ENCODE measurements around the gene ADGRL1. TPM values are rescaled to one million over a fixed set of nuclear protein-coding genes. Genes with fewer than 3 reads are reported as not detected.

The ADGRL1 gene
- total RNA-seq, 4 donors from 2014 or later = 0.76 to 3.5 (median 1.2) TPM

DNA sequence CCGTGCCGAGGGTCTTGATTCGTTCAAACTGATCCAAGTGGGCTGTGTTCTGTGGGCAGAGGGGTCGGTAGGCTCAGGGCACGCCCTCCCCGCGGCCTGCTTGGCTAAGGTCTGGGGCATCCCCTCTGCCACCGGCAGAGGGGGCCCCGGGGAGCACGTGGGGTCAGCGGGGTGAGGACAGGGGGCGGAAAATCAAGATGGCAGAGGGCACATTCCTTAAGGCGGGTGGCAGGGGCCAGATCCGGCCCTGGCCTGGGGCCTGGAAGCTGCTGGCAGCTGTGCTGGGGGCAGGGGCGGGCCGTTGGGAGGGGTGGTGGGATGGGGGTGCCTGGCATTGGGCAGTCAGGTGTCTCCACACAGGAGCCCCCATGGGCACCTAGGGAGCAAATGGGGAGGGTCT is 99.1 kb downstream of the ADGRL1 start:
- Histone ChIP-seq H3K36me3 (peaks cover 0 to 36% of the 10 kb centered on the region in 2 donors), H3K4me1 (peaks cover 25 to 41% of the 10 kb centered on the region in 2 donors), H3K4me3 (no peak overlapping the region), H3K27me3 (no peaks in the 10 kb centered on the region), H3K27ac (peak overlapping the region; percentile 79 to 97 (median 86)), H3K9me3 (no peaks in the 10 kb centered on the region)
- TF ChIP-seq POLR2A (IDR thresholded peaks at IDR 0.05) = no peak
- TF ChIP-seq, protein P1, sequence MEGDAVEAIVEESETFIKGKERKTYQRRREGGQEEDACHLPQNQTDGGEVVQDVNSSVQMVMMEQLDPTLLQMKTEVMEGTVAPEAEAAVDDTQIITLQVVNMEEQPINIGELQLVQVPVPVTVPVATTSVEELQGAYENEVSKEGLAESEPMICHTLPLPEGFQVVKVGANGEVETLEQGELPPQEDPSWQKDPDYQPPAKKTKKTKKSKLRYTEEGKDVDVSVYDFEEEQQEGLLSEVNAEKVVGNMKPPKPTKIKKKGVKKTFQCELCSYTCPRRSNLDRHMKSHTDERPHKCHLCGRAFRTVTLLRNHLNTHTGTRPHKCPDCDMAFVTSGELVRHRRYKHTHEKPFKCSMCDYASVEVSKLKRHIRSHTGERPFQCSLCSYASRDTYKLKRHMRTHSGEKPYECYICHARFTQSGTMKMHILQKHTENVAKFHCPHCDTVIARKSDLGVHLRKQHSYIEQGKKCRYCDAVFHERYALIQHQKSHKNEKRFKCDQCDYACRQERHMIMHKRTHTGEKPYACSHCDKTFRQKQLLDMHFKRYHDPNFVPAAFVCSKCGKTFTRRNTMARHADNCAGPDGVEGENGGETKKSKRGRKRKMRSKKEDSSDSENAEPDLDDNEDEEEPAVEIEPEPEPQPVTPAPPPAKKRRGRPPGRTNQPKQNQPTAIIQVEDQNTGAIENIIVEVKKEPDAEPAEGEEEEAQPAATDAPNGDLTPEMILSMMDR (IDR thresholded peaks at IDR 0.05 in 4 of 5, conservative IDR thresholded peaks at IDR 0.05 in 1 of 5) = no peak
- ATAC-seq (peak in 1 of 2 donors; percentile 7), DNase-seq (no peak)
- intact Hi-C loops (cut with DNase I; ENCODE audit: low total_unique reads) (loop anchor here (2.0 kb wide), 1 partner anchor 16 kb away; the partner anchor contains the start of gene SAMD1), in situ Hi-C loops (cut with MboI; ENCODE audit: low sequenced_read_pairs in 4 of 4) (no loop called here)

DNA sequence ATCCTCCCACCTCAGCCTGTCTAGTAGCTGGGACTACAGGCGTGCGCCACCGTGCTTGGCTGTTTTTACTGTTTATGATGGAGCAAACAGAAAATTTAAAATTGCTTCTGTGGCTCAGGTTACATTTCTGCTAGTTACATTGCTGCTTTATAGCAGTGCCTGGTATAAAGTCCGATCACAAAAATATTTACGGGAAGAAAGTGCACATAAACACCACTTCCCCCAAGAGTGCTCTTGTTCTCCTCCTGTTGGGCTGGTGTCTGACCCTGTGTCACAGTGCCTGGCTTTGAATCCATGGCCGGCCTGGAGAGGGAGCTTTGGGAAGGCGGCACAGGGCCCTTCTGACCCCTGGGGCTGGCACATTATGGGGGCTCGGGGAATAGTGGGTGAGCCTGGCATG is 100.3 kb downstream of the ADGRL1 start:
- in situ Hi-C loops (cut with MboI; ENCODE audit: low sequenced_read_pairs in 4 of 4) = no loop called here
- H3K27me3 ChIP-seq = no peaks in the 10 kb centered on the region
- DNase-seq = no peak
- no peaks in the 10 kb centered on the region for H3K9me3 ChIP-seq
- TF ChIP-seq, protein P1 (IDR thresholded peaks at IDR 0.05 in 4 of 5, conservative IDR thresholded peaks at IDR 0.05 in 1 of 5) = no peak
- no peak for TF ChIP-seq POLR2A (IDR thresholded peaks at IDR 0.05)
- peaks cover 20 to 37% of the 10 kb centered on the region in 2 donors for H3K4me1 ChIP-seq
- H3K27ac ChIP-seq = peak overlapping the region in 3 of 4 donors; percentile 79 to 97 (median 81)
- no peak for ATAC-seq
- intact Hi-C loops (cut with DNase I; ENCODE audit: low total_unique reads) = loop anchor here (2.0 kb wide), 1 partner anchor 15 kb away; the partner anchor contains the start of gene SAMD1
- H3K4me3 ChIP-seq = no peak overlapping the region
- H3K36me3 ChIP-seq = peaks cover 0 to 47% of the 10 kb centered on the region in 2 donors

DNA sequence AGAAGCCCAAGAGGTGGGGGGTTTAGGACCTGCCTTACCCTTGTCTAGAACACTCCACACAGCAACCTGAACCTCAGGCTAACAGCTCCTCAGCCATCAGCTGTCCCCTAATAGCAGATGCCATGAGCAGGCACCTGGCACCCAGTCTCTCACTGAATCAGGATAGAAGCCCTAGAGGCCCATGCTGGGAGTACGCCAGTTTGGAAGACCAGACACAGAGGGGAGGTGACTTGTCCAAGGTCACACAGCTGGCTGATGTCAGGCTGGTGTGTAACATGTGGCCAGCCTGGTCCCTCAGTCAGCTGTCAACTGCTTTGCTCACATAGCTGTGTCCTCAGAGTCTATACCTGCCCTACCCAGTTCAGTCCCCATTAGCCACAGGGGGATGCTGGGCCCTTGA is 102.7 kb downstream of the ADGRL1 start:
- TF ChIP-seq, protein P1 (IDR thresholded peaks at IDR 0.05 in 4 of 5, conservative IDR thresholded peaks at IDR 0.05 in 1 of 5) = no peak
- no peak for TF ChIP-seq POLR2A (IDR thresholded peaks at IDR 0.05)
- peaks cover 0 to 70% of the 10 kb centered on the region in 2 donors for H3K36me3 ChIP-seq
- H3K27ac ChIP-seq = peak overlapping the region in 1 of 4 donors; percentile 21
- no peak for ATAC-seq
- in situ Hi-C loops (cut with MboI; ENCODE audit: low sequenced_read_pairs in 4 of 4) (no loop called here), intact Hi-C loops (cut with DNase I; ENCODE audit: low total_unique reads) (no loop called here)
- DNase-seq = no peak
- no peaks in the 10 kb centered on the region for H3K9me3 ChIP-seq
- H3K4me1 ChIP-seq = peaks cover 17 to 20% of the 10 kb centered on the region in 2 donors
- no peaks in the 10 kb centered on the region for H3K27me3 ChIP-seq
- no peak overlapping the region for H3K4me3 ChIP-seq

DNA sequence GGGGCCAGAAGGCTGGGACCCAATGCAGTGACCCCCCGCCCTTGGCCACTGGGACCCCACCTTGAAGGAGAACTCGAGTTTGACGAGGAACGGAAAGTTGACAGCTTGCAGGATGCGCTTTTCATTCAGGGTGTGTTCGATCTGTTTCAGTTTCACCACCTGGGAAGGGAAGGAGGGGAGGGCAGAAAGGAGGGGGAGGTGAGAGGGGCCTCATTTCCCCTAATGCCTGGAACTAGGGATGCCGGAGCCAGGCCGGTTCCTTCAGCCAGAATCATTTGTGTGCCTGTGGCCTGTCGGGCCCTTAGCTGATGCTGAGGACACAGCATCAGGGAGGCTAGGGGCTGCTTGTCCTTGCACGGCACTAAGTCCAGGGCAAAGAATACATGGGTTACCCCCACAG is 103.2 kb downstream of the ADGRL1 start:
- intact Hi-C loops (cut with DNase I; ENCODE audit: low total_unique reads) (no loop called here), in situ Hi-C loops (cut with MboI; ENCODE audit: low sequenced_read_pairs in 4 of 4) (no loop called here)
- DNase-seq (no peak), ATAC-seq (no peak)
- Histone ChIP-seq H3K36me3 (peaks cover 0 to 76% of the 10 kb centered on the region in 2 donors), H3K27me3 (no peaks in the 10 kb centered on the region), H3K4me3 (no peak overlapping the region), H3K4me1 (peaks cover 11 to 14% of the 10 kb centered on the region in 2 donors), H3K27ac (peak overlapping the region; percentile 16 to 40 (median 22)), H3K9me3 (no peaks in the 10 kb centered on the region)
- TF ChIP-seq, protein P1 (IDR thresholded peaks at IDR 0.05 in 4 of 5, conservative IDR thresholded peaks at IDR 0.05 in 1 of 5) = no peak
- TF ChIP-seq POLR2A (IDR thresholded peaks at IDR 0.05) = no peak
